PFSK-1 (cell line): ENCODE measurements around the gene C2orf81. TPM values are rescaled to one million over a fixed set of nuclear protein-coding genes. Genes with fewer than 3 reads are reported as not detected.

Experiments
- FOXP2 ChIP-seq: optimal IDR thresholded peaks from 2 replicates; pipeline ENCODE3; 2011; ENCODE audit warnings: borderline replicate concordance, control low read depth, inconsistent platforms; ENCODE audit not compliant: insufficient read depth; ENCODE audit errors: extremely low read length, extremely low read depth
- POLR2AphosphoS5 ChIP-seq: IDR thresholded peaks from 2 replicates; pipeline ENCODE4 v1.6.1; 2012; ENCODE audit warnings: low read depth, mild to moderate bottlenecking, control low read depth, low read length, moderate library complexity
- SIN3A ChIP-seq: IDR thresholded peaks from 2 replicates; pipeline ENCODE4 v1.6.1; 2012; ENCODE audit warnings: mild to moderate bottlenecking, low read length, moderate library complexity, borderline replicate concordance; ENCODE audit not compliant: insufficient read depth
- TAF1 ChIP-seq: IDR thresholded peaks from 2 replicates; pipeline ENCODE4 v1.6.1; 2012; ENCODE audit warnings: low read length, control low read depth, borderline replicate concordance; ENCODE audit not compliant: insufficient read depth
- polyA plus RNA-seq: library from polyadenylated mRNA; unstranded; fragments of >200 nt; gene quantifications from one replicate; pipeline ENCODE4 v1.2.1, GENCODE V29; 2012; ENCODE audit warnings: low read depth, missing spikeins; ENCODE audit not compliant: insufficient read length
- TF ChIP-seq, protein P1 (sequence below), 2 experiments: IDR thresholded peaks; 2 replicates each; pipeline versions ENCODE4 v1.6.1 to v1.8.0; 2011 to 2012; ENCODE audit warnings: low read depth in 2 of 2, low read length in 2 of 2, control low read depth in 1 of 2, inconsistent platforms in 1 of 2, mild to moderate bottlenecking in 1 of 2, moderate library complexity in 1 of 2; ENCODE audit not compliant: insufficient read depth in 1 of 2

C2orf81 gene
- polyA plus RNA-seq, result 0.61 TPM

GRCh38 chr2:74421221-74421870, at the start of gene C2orf81, which contains the start of gene WDR54:
TSS of gene C2orf81 (minus strand) at chr2:74421619. CDS start at chr2:74421560, 59 bp downstream.
TSS of gene WDR54 (plus strand) at chr2:74421730. CDS start at chr2:74422154, 424 bp downstream.
- TF ChIP-seq POLR2AphosphoS5, result peak; percentile 76
- TF ChIP-seq SIN3A, result 0 out of 2 replicates have a peak, but pooled peaks have one; percentile 21
- TF ChIP-seq TAF1, result 0 out of 2 replicates have a peak, but pooled peaks have one; percentile 33
- TF ChIP-seq, protein P1, sequence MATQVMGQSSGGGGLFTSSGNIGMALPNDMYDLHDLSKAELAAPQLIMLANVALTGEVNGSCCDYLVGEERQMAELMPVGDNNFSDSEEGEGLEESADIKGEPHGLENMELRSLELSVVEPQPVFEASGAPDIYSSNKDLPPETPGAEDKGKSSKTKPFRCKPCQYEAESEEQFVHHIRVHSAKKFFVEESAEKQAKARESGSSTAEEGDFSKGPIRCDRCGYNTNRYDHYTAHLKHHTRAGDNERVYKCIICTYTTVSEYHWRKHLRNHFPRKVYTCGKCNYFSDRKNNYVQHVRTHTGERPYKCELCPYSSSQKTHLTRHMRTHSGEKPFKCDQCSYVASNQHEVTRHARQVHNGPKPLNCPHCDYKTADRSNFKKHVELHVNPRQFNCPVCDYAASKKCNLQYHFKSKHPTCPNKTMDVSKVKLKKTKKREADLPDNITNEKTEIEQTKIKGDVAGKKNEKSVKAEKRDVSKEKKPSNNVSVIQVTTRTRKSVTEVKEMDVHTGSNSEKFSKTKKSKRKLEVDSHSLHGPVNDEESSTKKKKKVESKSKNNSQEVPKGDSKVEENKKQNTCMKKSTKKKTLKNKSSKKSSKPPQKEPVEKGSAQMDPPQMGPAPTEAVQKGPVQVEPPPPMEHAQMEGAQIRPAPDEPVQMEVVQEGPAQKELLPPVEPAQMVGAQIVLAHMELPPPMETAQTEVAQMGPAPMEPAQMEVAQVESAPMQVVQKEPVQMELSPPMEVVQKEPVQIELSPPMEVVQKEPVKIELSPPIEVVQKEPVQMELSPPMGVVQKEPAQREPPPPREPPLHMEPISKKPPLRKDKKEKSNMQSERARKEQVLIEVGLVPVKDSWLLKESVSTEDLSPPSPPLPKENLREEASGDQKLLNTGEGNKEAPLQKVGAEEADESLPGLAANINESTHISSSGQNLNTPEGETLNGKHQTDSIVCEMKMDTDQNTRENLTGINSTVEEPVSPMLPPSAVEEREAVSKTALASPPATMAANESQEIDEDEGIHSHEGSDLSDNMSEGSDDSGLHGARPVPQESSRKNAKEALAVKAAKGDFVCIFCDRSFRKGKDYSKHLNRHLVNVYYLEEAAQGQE (IDR thresholded peaks at IDR 0.05; ENCODE audit: insufficient read depth in 1 of 2, low read depth in 2 of 2, low read length in 2 of 2), result no peak
- peak; percentile 98 for TF ChIP-seq FOXP2

DNA sequence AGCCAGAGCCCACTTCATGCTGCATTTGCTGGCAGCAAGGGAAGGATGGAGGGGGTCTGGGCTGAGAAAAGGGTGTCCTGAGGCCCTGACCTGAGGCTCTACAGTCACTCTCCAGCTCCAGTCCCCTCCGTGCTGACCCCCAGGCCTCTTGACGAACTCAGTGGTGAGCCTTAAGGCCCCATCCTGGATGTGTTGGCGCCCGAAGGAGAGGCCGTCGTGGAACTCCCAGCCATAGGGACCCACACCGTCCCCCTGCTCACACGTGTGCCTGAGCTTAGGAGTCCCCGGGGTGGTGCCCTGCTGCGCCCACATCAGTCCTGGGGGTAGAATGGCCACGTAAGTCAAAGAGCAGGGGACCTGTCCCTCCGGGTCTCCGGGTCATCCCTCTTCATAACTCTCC, 43.0 kb upstream of the C2orf81 start:
- TF ChIP-seq FOXP2, result no peak
- no peak for TF ChIP-seq POLR2AphosphoS5
- no peak for TF ChIP-seq SIN3A
- no peak for TF ChIP-seq TAF1
- TF ChIP-seq, protein P1 (IDR thresholded peaks at IDR 0.05; ENCODE audit: insufficient read depth in 1 of 2, low read depth in 2 of 2, low read length in 2 of 2), result no peak

DNA sequence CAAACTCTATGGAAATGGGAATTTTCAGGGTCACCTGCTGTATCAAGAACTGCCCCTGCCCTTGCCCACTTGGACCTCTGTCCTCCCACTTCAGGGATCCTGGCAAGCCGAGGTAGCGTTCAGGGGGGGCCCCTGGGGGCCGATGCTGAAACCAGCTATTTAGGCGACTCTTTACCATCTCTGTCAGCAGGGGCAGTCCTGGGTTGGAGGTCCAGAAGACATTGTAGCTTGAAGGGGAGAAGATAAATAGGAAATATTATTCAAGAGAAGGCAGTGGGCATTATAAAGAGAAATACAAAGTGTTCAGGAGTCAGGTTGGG, 41.3 kb upstream of the C2orf81 start:
- TF ChIP-seq POLR2AphosphoS5 (no peak), FOXP2 (no peak), SIN3A (no peak), TAF1 (no peak)
- TF ChIP-seq, protein P1 (IDR thresholded peaks at IDR 0.05; ENCODE audit: insufficient read depth in 1 of 2, low read depth in 2 of 2, low read length in 2 of 2), result no peak

- TF ChIP-seq TAF1, result no peak
- no peak for TF ChIP-seq POLR2AphosphoS5
- TF ChIP-seq FOXP2, result no peak
- TF ChIP-seq, protein P1 (IDR thresholded peaks at IDR 0.05; ENCODE audit: insufficient read depth in 1 of 2, low read depth in 2 of 2, low read length in 2 of 2), result no peak
Measured at GRCh38 chr2:74462054-74462785, 40.8 kb upstream of the C2orf81 start.
